ENCODE results near the gene SEC16A.
A peak's percentile ranks its signal among the peaks of the same experiment; 100 is the strongest.

The SEC16A gene

GRCh38 chr9:136412962-136413361, 69.9 kb downstream of the SEC16A start:
- H2AFZ ChIP-seq (ENCODE audit: low read depth), result no peak overlapping the region
- H3K27ac ChIP-seq, result no peak overlapping the region
- peaks cover 4% of the 10 kb centered on the region; the same call in 1 of the 2 replicates for H4K20me1 ChIP-seq (ENCODE audit: insufficient read depth)
- peaks cover 45% of the 10 kb centered on the region for H3K79me2 ChIP-seq (ENCODE audit: insufficient read depth, low read depth)
- no peak overlapping the region for H3K9ac ChIP-seq
- no peaks in the 10 kb centered on the region for H3K27me3 ChIP-seq (ENCODE audit: insufficient read depth, low read depth)
- H3K36me3 ChIP-seq (ENCODE audit: insufficient read depth), result no peaks in the 10 kb centered on the region; the same call in 1 of the 2 replicates
- H3K4me1 ChIP-seq (ENCODE audit: low read depth, poor library complexity, severe bottlenecking), result peaks cover 23% of the 10 kb centered on the region
- no peak overlapping the region for H3K4me2 ChIP-seq
- H3K4me3 ChIP-seq (IDR thresholded peaks at IDR 0.05; ENCODE audit: insufficient read depth, low read depth, low read length), result no peak overlapping the region
- TF ChIP-seq CTCF (conservative IDR thresholded peaks at IDR 0.05; ENCODE audit: low read depth, low read length), result no peak

- Histone ChIP-seq H3K27ac (peak overlapping the region; percentile 67; the same call in 1 of the 2 replicates), H2AFZ (ENCODE audit: low read depth) (no peak overlapping the region), H3K4me2 (peak overlapping the region; percentile 98), H3K36me3 (ENCODE audit: insufficient read depth) (no peaks in the 10 kb centered on the region; the same call in 1 of the 2 replicates), H3K4me3 (IDR thresholded peaks at IDR 0.05; ENCODE audit: insufficient read depth, low read depth, low read length) (no peak overlapping the region), H3K79me2 (ENCODE audit: insufficient read depth, low read depth) (peaks cover 52% of the 10 kb centered on the region), H3K4me1 (ENCODE audit: low read depth, poor library complexity, severe bottlenecking) (peaks cover 33% of the 10 kb centered on the region), H3K9ac (peak overlapping the region; percentile 93), H4K20me1 (ENCODE audit: insufficient read depth) (peaks cover 4% of the 10 kb centered on the region; the same call in 1 of the 2 replicates), H3K27me3 (ENCODE audit: insufficient read depth, low read depth) (no peaks in the 10 kb centered on the region)
- TF ChIP-seq CTCF (conservative IDR thresholded peaks at IDR 0.05; ENCODE audit: low read depth, low read length), result no peak
These were observed 71.5 kb downstream of the SEC16A start for GRCh38 chr9:136411378-136411777.

GRCh38 chr9:136410500-136411287, 72.1 kb downstream of the SEC16A start, which contains the start of the genes ENTR1 and PMPCA:
Gene ENTR1, minus strand, starts transcription at chr9:136410614. Its CDS starts 217 bp downstream, at chr9:136410397.
Gene PMPCA, plus strand, starts transcription at chr9:136410658. Its CDS starts 11 bp downstream, at chr9:136410669.
- H3K27me3 ChIP-seq (ENCODE audit: insufficient read depth, low read depth), result no peaks in the 10 kb centered on the region
- H3K4me2 ChIP-seq, result peak within 1 kb of the TSS; percentile 98
- H3K36me3 ChIP-seq (ENCODE audit: insufficient read depth), result no peaks in the 10 kb centered on the region; the same call in 1 of the 2 replicates
- H3K4me3 ChIP-seq (IDR thresholded peaks at IDR 0.05; ENCODE audit: insufficient read depth, low read depth, low read length), result no peak within 1 kb of the TSS
- peak within 1 kb of the TSS; percentile 93 for H3K9ac ChIP-seq
- H3K79me2 ChIP-seq (ENCODE audit: insufficient read depth, low read depth), result peaks cover 52% of the 10 kb centered on the region
- H3K4me1 ChIP-seq (ENCODE audit: low read depth, poor library complexity, severe bottlenecking), result peaks cover 40% of the 10 kb centered on the region
- H2AFZ ChIP-seq (ENCODE audit: low read depth), result peak within 1 kb of the TSS; percentile 40
- TF ChIP-seq CTCF (conservative IDR thresholded peaks at IDR 0.05; ENCODE audit: low read depth, low read length), result no peak
- peak within 1 kb of the TSS; percentile 74 for H3K27ac ChIP-seq
- peaks cover 4% of the 10 kb centered on the region; the same call in 1 of the 2 replicates for H4K20me1 ChIP-seq (ENCODE audit: insufficient read depth)

GRCh38 chr9:136409557-136410455, 73.0 kb downstream of the SEC16A start:
- Histone ChIP-seq H4K20me1 (ENCODE audit: insufficient read depth) (peaks cover 4% of the 10 kb centered on the region; the same call in 1 of the 2 replicates), H3K4me3 (IDR thresholded peaks at IDR 0.05; ENCODE audit: insufficient read depth, low read depth, low read length) (no peak overlapping the region), H3K27ac (peak overlapping the region; percentile 74), H3K79me2 (ENCODE audit: insufficient read depth, low read depth) (peaks cover 52% of the 10 kb centered on the region), H2AFZ (ENCODE audit: low read depth) (peak overlapping the region; percentile 32; the same call in 1 of the 2 replicates), H3K4me1 (ENCODE audit: low read depth, poor library complexity, severe bottlenecking) (peaks cover 49% of the 10 kb centered on the region), H3K9ac (peak overlapping the region; percentile 93), H3K36me3 (ENCODE audit: insufficient read depth) (no peaks in the 10 kb centered on the region), H3K27me3 (ENCODE audit: insufficient read depth, low read depth) (no peaks in the 10 kb centered on the region), H3K4me2 (peak overlapping the region; percentile 91)
- no peak for TF ChIP-seq CTCF (conservative IDR thresholded peaks at IDR 0.05; ENCODE audit: low read depth, low read length)
